HepG2 (cell line): ENCODE results near the gene TOM1L2. TPM values are rescaled to one million over a fixed set of nuclear protein-coding genes. Genes with fewer than 3 reads are reported as not detected.

Experiments
- BRF2 ChIP-seq: sonication (generic); formaldehyde crosslinking; IDR thresholded peaks from 2 replicates; pipeline ENCODE4 v1.8.1; 2022; ENCODE audit warnings: mild to moderate bottlenecking, missing genetic modification reagents
- CEBPG ChIP-seq: IDR thresholded peaks from 2 replicates; pipeline ENCODE4 v1.6.1; 2016
- HMGXB4 ChIP-seq, 2 experiments: sonication (generic) in 1 of 2; formaldehyde crosslinking in 1 of 2; IDR thresholded peaks; 2 replicates each; pipeline versions ENCODE4 v1.4.0 to v1.6.1; 2018 to 2020; ENCODE audit warnings: missing genetic modification reagents in 2 of 2, borderline replicate concordance in 1 of 2, low read depth in 1 of 2, mild to moderate bottlenecking in 1 of 2, missing biosample characterization in 1 of 2
- KDM1A ChIP-seq: IDR thresholded peaks from 2 replicates; pipeline ENCODE4 v1.6.1; 2016; ENCODE audit warnings: missing compliant biosample characterization
- KDM4B ChIP-seq: sonication (generic); formaldehyde crosslinking; IDR thresholded peaks from 2 replicates; pipeline ENCODE4 v1.4.0; 2020; ENCODE audit warnings: missing genetic modification reagents
- KLF6 ChIP-seq: IDR thresholded peaks from 2 replicates; pipeline ENCODE4 v1.8.0; 2016; ENCODE audit warnings: missing biosample characterization, missing genetic modification reagents
- KMT2B ChIP-seq: IDR thresholded peaks from 2 replicates; pipeline ENCODE4 v1.6.1; 2016; ENCODE audit warnings: missing genetic modification reagents, missing compliant biosample characterization
- MED1 ChIP-seq: sonication (generic); formaldehyde crosslinking; IDR thresholded peaks from 2 replicates; pipeline ENCODE4 v1.4.0; 2020; ENCODE audit warnings: missing genetic modification reagents
- MNT ChIP-seq: fragments of 450-650 bp; IDR thresholded peaks from 2 replicates; pipeline ENCODE4 v1.6.1; 2016
- NFE2 ChIP-seq: sonication (generic); formaldehyde crosslinking; IDR thresholded peaks from 2 replicates; pipeline ENCODE4 v1.4.0; 2020; ENCODE audit warnings: missing genetic modification reagents
- NR1H2 ChIP-seq: sonication (generic); formaldehyde crosslinking; IDR thresholded peaks from 2 replicates; pipeline ENCODE4 v1.8.1; 2022; ENCODE audit warnings: low read depth, missing genetic modification reagents, borderline replicate concordance
- SP4 ChIP-seq: sonication (generic); formaldehyde crosslinking; IDR thresholded peaks from 2 replicates; pipeline ENCODE4 v1.8.1; 2023; ENCODE audit warnings: mild to moderate bottlenecking, missing genetic modification reagents
- TMF1 ChIP-seq: sonication (generic); formaldehyde crosslinking; IDR thresholded peaks from 2 replicates; pipeline ENCODE4 v1.8.1; 2022; ENCODE audit warnings: low read depth, missing genetic modification reagents
- TRAFD1 ChIP-seq: sonication (generic); formaldehyde crosslinking; IDR thresholded peaks from 2 replicates; pipeline ENCODE4 v1.5.1; 2020; ENCODE audit warnings: missing genetic modification reagents, mild to moderate bottlenecking, borderline replicate concordance
- ZBTB44 ChIP-seq: sonication (generic); formaldehyde crosslinking; IDR thresholded peaks from 2 replicates; pipeline ENCODE4 v1.4.0; 2020; ENCODE audit warnings: missing genetic modification reagents
- ZFP37 ChIP-seq: sonication (generic); formaldehyde crosslinking; IDR thresholded peaks from 2 replicates; pipeline ENCODE4 v1.4.0; 2020; ENCODE audit warnings: missing genetic modification reagents, borderline replicate concordance
- ZGPAT ChIP-seq: IDR thresholded peaks from 2 replicates; pipeline ENCODE4 v1.6.1; 2016; ENCODE audit warnings: mild to moderate bottlenecking
- ZNF160 ChIP-seq: sonication (generic); formaldehyde crosslinking; IDR thresholded peaks from 2 replicates; pipeline ENCODE4 v1.8.0; 2022; ENCODE audit warnings: mild to moderate bottlenecking, inconsistent platforms, missing genetic modification reagents
- ZNF7 ChIP-seq: IDR thresholded peaks from 2 replicates; pipeline ENCODE4 v1.6.1; 2016; ENCODE audit warnings: missing biosample characterization, missing genetic modification reagents
- ZSCAN29 ChIP-seq: sonication (generic); formaldehyde crosslinking; conservative IDR thresholded peaks from 2 replicates; pipeline ENCODE4 v1.4.0; 2020; ENCODE audit warnings: mild to moderate bottlenecking, missing genetic modification reagents
- polyA plus RNA-seq, 8 experiments: library from polyadenylated mRNA; depleted of rRNA in 3 of 8; stranded (reverse) in 7 of 8; unstranded in 1 of 8; fragments of >200 nt; fragmentation: Illumina TruSeq in 4 of 8; extraction: Trizol in 4 of 8; gene quantifications; 2 replicates each; pipeline versions ENCODE4 v1.2.1 to v1.2.3, GENCODE V29; 2011 to 2016; ENCODE audit warnings: low read depth in 4 of 8, missing spikeins in 1 of 8, mixed read lengths in 1 of 8; ENCODE audit not compliant: insufficient read depth in 1 of 8
- total RNA-seq, 5 experiments: library from RNA; depleted of rRNA; stranded (reverse); fragments of >200 nt; fragmentation: Illumina TruSeq; extraction: Trizol; gene quantifications; 2 replicates each; pipeline ENCODE4 v1.2.3, GENCODE V29; 2016; ENCODE audit warnings: low read depth in 1 of 5

TOM1L2 gene
- total and polyA plus RNA-seq, 2 of the 13 experiments (the other 11 are each of a cell fraction or from before 2014, with no cell fraction given), result 4.7 to 7.4 TPM

- TF ChIP-seq MNT (no peak), KMT2B (no peak), KDM1A (CRISPR knock-in tag) (no peak), NR1H2 (CRISPR knock-in tag) (0 out of 2 replicates have a peak, but pooled peaks have one; percentile 71), BRF2 (CRISPR knock-in tag) (peak; percentile 53; the same call in 1 of the 2 replicates), KLF6 (CRISPR knock-in tag) (no peak), NFE2 (no peak), ZNF160 (CRISPR knock-in tag) (peak; percentile 45; the same call in 1 of the 2 replicates), TMF1 (CRISPR knock-in tag) (no peak), TRAFD1 (CRISPR knock-in tag) (no peak), ZNF7 (CRISPR knock-in tag) (no peak), KDM4B (CRISPR knock-in tag) (no peak), ZBTB44 (CRISPR knock-in tag) (no peak), ZFP37 (CRISPR knock-in tag) (0 out of 2 replicates have a peak, but pooled peaks have one; percentile 53), HMGXB4 (CRISPR knock-in tag; IDR thresholded peaks at IDR 0.05; ENCODE audit: borderline replicate concordance in 1 of 2, low read depth in 1 of 2) (peak; percentile 52 to 69), ZSCAN29 (no peak), CEBPG (peak; percentile 42; the same call in 1 of the 2 replicates), MED1 (CRISPR knock-in tag) (peak; percentile 58), ZGPAT (CRISPR knock-in tag) (peak; percentile 55; the same call in 1 of the 2 replicates), SP4 (CRISPR knock-in tag) (no peak)
Measured at GRCh38 chr17:17812211-17813054, 159.8 kb downstream of the TOM1L2 start (continued).
